ENCODE measurements around the gene HBG1.
A peak's percentile ranks its signal among the peaks of the same experiment; 100 is the strongest.

HBG1 gene

GRCh38 chr11:5224538-5225479, 24.8 kb downstream of the HBG1 start:
- no peak overlapping the region for H3K4me3 ChIP-seq (ENCODE audit: low read depth, low read length)
- no peak for DNase-seq (ENCODE audit: low read depth)
- TF ChIP-seq MAX (IDR thresholded peaks at IDR 0.05; ENCODE audit: low read depth, low read length): no peak
- TF ChIP-seq CTCF (IDR thresholded peaks at IDR 0.05; ENCODE audit: low read depth, low read length): no peak
- no peak for TF ChIP-seq POLR2A (IDR thresholded peaks at IDR 0.05; ENCODE audit: extremely low read depth, insufficient read length)
- TF ChIP-seq MYC (IDR thresholded peaks at IDR 0.05; ENCODE audit: low read depth, low read length): no peak

GRCh38 chr11:5223686-5224085, 26.0 kb downstream of the HBG1 start:
- no peak for DNase-seq (ENCODE audit: low read depth)
- H3K4me3 ChIP-seq (ENCODE audit: low read depth, low read length): no peak overlapping the region
- TF ChIP-seq CTCF (IDR thresholded peaks at IDR 0.05; ENCODE audit: low read depth, low read length): no peak
- TF ChIP-seq MAX (IDR thresholded peaks at IDR 0.05; ENCODE audit: low read depth, low read length): no peak
- no peak for TF ChIP-seq POLR2A (IDR thresholded peaks at IDR 0.05; ENCODE audit: extremely low read depth, insufficient read length)
- TF ChIP-seq MYC (IDR thresholded peaks at IDR 0.05; ENCODE audit: low read depth, low read length): no peak

GRCh38 chr11:5223146-5223545, 26.5 kb downstream of the HBG1 start:
- DNase-seq (ENCODE audit: low read depth): no peak
- H3K4me3 ChIP-seq (ENCODE audit: low read depth, low read length): no peak overlapping the region
- no peak for TF ChIP-seq CTCF (IDR thresholded peaks at IDR 0.05; ENCODE audit: low read depth, low read length)

GRCh38 chr11:5210376-5210885, 39.2 kb downstream of the HBG1 start:
- no peak for TF ChIP-seq POLR2A (IDR thresholded peaks at IDR 0.05; ENCODE audit: extremely low read depth, insufficient read length)
- no peak for DNase-seq (ENCODE audit: low read depth)
- H3K4me3 ChIP-seq (ENCODE audit: low read depth, low read length): no peak overlapping the region

GRCh38 chr11:5204787-5205186, 44.9 kb downstream of the HBG1 start:
- peak; percentile 53 for DNase-seq (ENCODE audit: low read depth)
- TF ChIP-seq POLR2A (IDR thresholded peaks at IDR 0.05; ENCODE audit: extremely low read depth, insufficient read length): no peak
- TF ChIP-seq CTCF (IDR thresholded peaks at IDR 0.05; ENCODE audit: low read depth, low read length): peak; percentile 31

GRCh38 chr11:5203366-5203765, 46.3 kb downstream of the HBG1 start:
- TF ChIP-seq MYC (IDR thresholded peaks at IDR 0.05; ENCODE audit: low read depth, low read length) (no peak), MAX (IDR thresholded peaks at IDR 0.05; ENCODE audit: low read depth, low read length) (no peak), POLR2A (IDR thresholded peaks at IDR 0.05; ENCODE audit: extremely low read depth, insufficient read length) (no peak), CTCF (IDR thresholded peaks at IDR 0.05; ENCODE audit: low read depth, low read length) (no peak)
- DNase-seq (ENCODE audit: low read depth): no peak
- no peak overlapping the region for H3K4me3 ChIP-seq (ENCODE audit: low read depth, low read length)

More at GRCh38 chr11:5204787-5205186, 44.9 kb downstream of the HBG1 start:
- H3K4me3 ChIP-seq (ENCODE audit: low read depth, low read length): no peak overlapping the region
